K562 (cell line): Measurements from ENCODE around the gene LIPH. TPM values are rescaled to one million over a fixed set of nuclear protein-coding genes. Genes with fewer than 3 reads are reported as not detected.

Source experiments
- BACH1 ChIP-seq: fragments of 200-800 bp; sonication (Bioruptor generic); IDR thresholded peaks from 2 replicates; pipeline ENCODE4 v1.6.1; 2016; ENCODE audit warnings: missing genetic modification characterization, missing compliant biosample characterization
- CCNT2 ChIP-seq: IDR thresholded peaks from 2 replicates; pipeline ENCODE4 v1.6.1; 2011; ENCODE audit warnings: borderline replicate concordance, low read depth, mild to moderate bottlenecking, moderate library complexity, mixed read lengths, low read length; ENCODE audit not compliant: insufficient read length; ENCODE audit errors: extremely low read depth
- CHD1 ChIP-seq: fragments of 200-600 bp; sonication (generic); IDR thresholded peaks from one replicate; pipeline ENCODE4 v1.6.1; 2012; ENCODE audit warnings: mild to moderate bottlenecking, moderate library complexity, low read length, inconsistent platforms
- ERF ChIP-seq: fragments of 450-650 bp; formaldehyde crosslinking; IDR thresholded peaks from 2 replicates; pipeline ENCODE4 v1.4.0; 2020; ENCODE audit warnings: mild to moderate bottlenecking, mixed read lengths
- JUNB ChIP-seq: fragments of 450-650 bp; formaldehyde crosslinking; conservative IDR thresholded peaks from 2 replicates; pipeline ENCODE4 v1.4.0; 2020; ENCODE audit warnings: mild to moderate bottlenecking
- KLF1 ChIP-seq: fragments of 450-650 bp; IDR thresholded peaks from 2 replicates; pipeline ENCODE4 v1.6.1; 2016; ENCODE audit warnings: missing genetic modification characterization, missing compliant biosample characterization
- MEIS2 ChIP-seq: fragments of 450-650 bp; IDR thresholded peaks from 2 replicates; pipeline ENCODE4 v1.6.1; 2014; ENCODE audit warnings: mild to moderate bottlenecking; ENCODE audit not compliant: partially characterized antibody
- MYC ChIP-seq, 2 experiments: fragments of 250-450 bp in 1 of 2; sonication (Bioruptor Pico) in 1 of 2; IDR thresholded peaks; 2 replicates each; pipeline versions ENCODE4 v1.5.1 to v1.6.1; 2012 to 2021; ENCODE audit warnings: low read depth in 2 of 2, borderline replicate concordance in 1 of 2, improper control_type of control experiment in 1 of 2, low read length in 1 of 2, mild to moderate bottlenecking in 1 of 2, moderate library complexity in 1 of 2
- NCOA6 ChIP-seq: fragments of 450-650 bp; IDR thresholded peaks from 2 replicates; pipeline ENCODE4 v1.6.1; 2017; ENCODE audit warnings: mild to moderate bottlenecking
- NCOR1 ChIP-seq: fragments of 450-650 bp; IDR thresholded peaks from 2 replicates; pipeline ENCODE4 v1.6.1; 2016; ENCODE audit warnings: mild to moderate bottlenecking, moderate library complexity
- NFE2 ChIP-seq: IDR thresholded peaks from 2 replicates; pipeline ENCODE4 v1.6.1; 2014; ENCODE audit warnings: antibody characterized with exemption, low read depth
- NFYB ChIP-seq: IDR thresholded peaks from 2 replicates; pipeline ENCODE4 v1.6.1; 2011; ENCODE audit warnings: mild to moderate bottlenecking, moderate library complexity; ENCODE audit not compliant: insufficient read length; ENCODE audit errors: extremely low read depth
- NR2C2 ChIP-seq, 2 experiments: fragments of 200-800 bp in 1 of 2; sonication (Bioruptor generic) in 1 of 2; sonication (generic) in 1 of 2; formaldehyde crosslinking in 1 of 2; IDR thresholded peaks; 2 replicates each; pipeline versions ENCODE4 v1.6.1 to v1.8.0; 2016 to 2022; ENCODE audit warnings: mild to moderate bottlenecking in 1 of 2, missing compliant biosample characterization in 1 of 2, missing genetic modification characterization in 1 of 2, missing genetic modification reagents in 1 of 2
- SRSF7 ChIP-seq: fragments of 200-400 bp; formaldehyde crosslinking; optimal IDR thresholded peaks from 2 replicates; pipeline ENCODE3; 2017; ENCODE audit warnings: mild to moderate bottlenecking, low read depth, low read length
- TARDBP ChIP-seq: fragments of 450-650 bp; IDR thresholded peaks from 2 replicates; pipeline ENCODE4 v1.6.1; 2016
- ZBTB17 ChIP-seq: fragments of 450-650 bp; formaldehyde crosslinking; IDR thresholded peaks from 2 replicates; pipeline ENCODE4 v1.4.0; 2020; ENCODE audit warnings: mild to moderate bottlenecking
- ZNF174 ChIP-seq: fragments of 250-450 bp; sonication (Bioruptor Pico); IDR thresholded peaks from 2 replicates; pipeline ENCODE4 v1.4.0; 2020; ENCODE audit warnings: mild to moderate bottlenecking
- ZNF232 ChIP-seq: sonication (generic); formaldehyde crosslinking; IDR thresholded peaks from 2 replicates; pipeline ENCODE4 v1.8.0; 2022; ENCODE audit warnings: mild to moderate bottlenecking, missing genetic modification reagents
- ZNF561 ChIP-seq: fragments of 450-650 bp; formaldehyde crosslinking; conservative IDR thresholded peaks from 2 replicates; pipeline ENCODE4 v1.4.0; 2020; ENCODE audit warnings: mild to moderate bottlenecking, moderate library complexity
- ZNF785 ChIP-seq: fragments of 250-450 bp; sonication (Bioruptor Pico); IDR thresholded peaks from 2 replicates; pipeline ENCODE4 v1.4.0; 2020; ENCODE audit warnings: mild to moderate bottlenecking
- polyA plus RNA-seq, 8 experiments: library from polyadenylated mRNA; depleted of rRNA in 4 of 8; stranded (reverse) in 5 of 8; unstranded in 3 of 8; fragments of >200 nt; fragmentation: Nextera tagmentation in 2 of 8; fragmentation: Illumina TruSeq in 1 of 8; extraction: Ambion mirVana in 2 of 8; extraction: Trizol in 1 of 8; gene quantifications; 2 replicates each; pipeline versions ENCODE4 v1.2.1 to v1.2.3, GENCODE V29; 2011 to 2014; ENCODE audit warnings: inconsistent platforms in 1 of 8, missing spikeins in 1 of 8
- total RNA-seq, 7 experiments: library from RNA; depleted of rRNA in 6 of 7; stranded (reverse); fragments of >200 nt in 6 of 7; fragmentation: Illumina TruSeq in 2 of 7; extraction: Trizol in 2 of 7; gene quantifications; 2 replicates each; pipeline versions ENCODE4 v1.2.1 to v1.2.3, GENCODE V29; 2011 to 2021; ENCODE audit warnings: low replicate concordance in 1 of 7
- TF ChIP-seq, protein P1 (sequence below): fragments of 450-650 bp; IDR thresholded peaks from 2 replicates; pipeline ENCODE4 v1.6.1; 2018; ENCODE audit warnings: mild to moderate bottlenecking, low read depth; ENCODE audit not compliant: partially characterized antibody
- TF ChIP-seq, protein P2 (sequence below): fragments of 250-450 bp; sonication (Bioruptor Pico); IDR thresholded peaks from 2 replicates; pipeline ENCODE4 v1.9.0; 2021; ENCODE audit warnings: mild to moderate bottlenecking, inconsistent platforms
- TF ChIP-seq, protein P3 (sequence below): sonication (generic); formaldehyde crosslinking; IDR thresholded peaks from 2 replicates; pipeline ENCODE4 v1.8.0; 2023; ENCODE audit warnings: mild to moderate bottlenecking, missing genetic modification reagents

Gene LIPH
- total and polyA plus RNA-seq, 9 of the 15 experiments (the other 6 are each of a cell fraction or from before 2014, with no cell fraction given) = 0.73 to 1.8 (median 1.3) TPM

DNA sequence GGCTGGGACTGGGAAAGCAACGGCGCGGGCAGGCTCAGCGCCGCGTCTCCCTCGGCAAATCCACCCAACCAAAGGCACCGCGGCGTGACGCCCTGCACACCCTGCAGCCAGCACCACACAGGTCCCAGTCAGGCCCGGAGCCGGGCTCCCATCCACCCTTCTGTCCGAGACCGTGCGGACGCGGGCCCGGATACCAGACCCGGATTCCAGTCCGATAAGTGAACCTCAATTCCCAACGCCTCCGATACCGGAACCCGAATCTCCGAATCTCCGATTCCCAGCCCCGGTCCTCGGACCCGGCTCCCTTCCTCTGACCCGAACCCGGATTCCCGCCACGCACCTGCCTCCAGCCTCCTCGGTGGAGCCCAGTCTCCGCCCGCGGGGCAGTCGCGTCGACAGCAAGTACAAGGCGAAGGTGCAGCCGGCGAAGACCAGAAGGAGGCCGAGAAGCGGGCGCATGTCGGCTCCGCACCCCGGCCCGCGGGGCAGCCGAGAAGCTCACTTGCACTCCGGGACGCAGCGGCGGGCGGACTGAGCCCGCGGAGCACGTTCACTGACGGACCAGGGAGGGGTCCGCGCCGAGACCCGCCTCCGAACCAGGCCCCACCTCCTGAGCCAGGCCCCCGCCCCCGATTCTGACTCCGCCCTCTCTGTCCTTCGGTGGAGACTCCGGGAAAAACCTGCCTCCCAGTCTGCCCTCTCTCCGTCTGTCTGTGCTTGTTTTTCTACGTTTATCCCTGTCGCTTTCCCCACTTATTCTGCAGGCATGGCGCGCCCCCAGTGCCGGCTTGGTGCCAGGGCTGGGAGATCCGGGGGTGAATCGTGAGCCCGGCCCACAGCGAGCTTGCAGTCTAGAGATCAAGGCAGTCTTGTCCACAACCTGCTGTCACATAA is 53.6 kb downstream of the LIPH start, which contains the start of gene TMEM41A (continued):
- TF ChIP-seq, protein P1, sequence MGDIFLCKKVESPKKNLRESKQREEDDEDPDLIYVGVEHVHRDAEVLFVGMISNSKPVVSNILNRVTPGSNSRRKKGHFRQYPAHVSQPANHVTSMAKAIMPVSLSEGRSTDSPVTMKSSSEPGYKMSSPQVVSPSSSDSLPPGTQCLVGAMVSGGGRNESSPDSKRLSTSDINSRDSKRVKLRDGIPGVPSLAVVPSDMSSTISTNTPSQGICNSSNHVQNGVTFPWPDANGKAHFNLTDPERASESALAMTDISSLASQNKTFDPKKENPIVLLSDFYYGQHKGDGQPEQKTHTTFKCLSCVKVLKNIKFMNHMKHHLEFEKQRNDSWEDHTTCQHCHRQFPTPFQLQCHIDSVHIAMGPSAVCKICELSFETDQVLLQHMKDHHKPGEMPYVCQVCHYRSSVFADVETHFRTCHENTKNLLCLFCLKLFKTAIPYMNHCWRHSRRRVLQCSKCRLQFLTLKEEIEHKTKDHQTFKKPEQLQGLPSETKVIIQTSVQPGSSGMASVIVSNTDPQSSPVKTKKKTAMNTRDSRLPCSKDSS = no peak
- TF ChIP-seq, protein P2, sequence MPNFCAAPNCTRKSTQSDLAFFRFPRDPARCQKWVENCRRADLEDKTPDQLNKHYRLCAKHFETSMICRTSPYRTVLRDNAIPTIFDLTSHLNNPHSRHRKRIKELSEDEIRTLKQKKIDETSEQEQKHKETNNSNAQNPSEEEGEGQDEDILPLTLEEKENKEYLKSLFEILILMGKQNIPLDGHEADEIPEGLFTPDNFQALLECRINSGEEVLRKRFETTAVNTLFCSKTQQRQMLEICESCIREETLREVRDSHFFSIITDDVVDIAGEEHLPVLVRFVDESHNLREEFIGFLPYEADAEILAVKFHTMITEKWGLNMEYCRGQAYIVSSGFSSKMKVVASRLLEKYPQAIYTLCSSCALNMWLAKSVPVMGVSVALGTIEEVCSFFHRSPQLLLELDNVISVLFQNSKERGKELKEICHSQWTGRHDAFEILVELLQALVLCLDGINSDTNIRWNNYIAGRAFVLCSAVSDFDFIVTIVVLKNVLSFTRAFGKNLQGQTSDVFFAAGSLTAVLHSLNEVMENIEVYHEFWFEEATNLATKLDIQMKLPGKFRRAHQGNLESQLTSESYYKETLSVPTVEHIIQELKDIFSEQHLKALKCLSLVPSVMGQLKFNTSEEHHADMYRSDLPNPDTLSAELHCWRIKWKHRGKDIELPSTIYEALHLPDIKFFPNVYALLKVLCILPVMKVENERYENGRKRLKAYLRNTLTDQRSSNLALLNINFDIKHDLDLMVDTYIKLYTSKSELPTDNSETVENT (CRISPR knock-in tag) = peak; percentile 56; the same call in 1 of the 2 replicates
- no peak for TF ChIP-seq SRSF7
- peak; percentile 61; the same call in 1 of the 2 replicates for TF ChIP-seq KLF1
- TF ChIP-seq, protein P3, sequence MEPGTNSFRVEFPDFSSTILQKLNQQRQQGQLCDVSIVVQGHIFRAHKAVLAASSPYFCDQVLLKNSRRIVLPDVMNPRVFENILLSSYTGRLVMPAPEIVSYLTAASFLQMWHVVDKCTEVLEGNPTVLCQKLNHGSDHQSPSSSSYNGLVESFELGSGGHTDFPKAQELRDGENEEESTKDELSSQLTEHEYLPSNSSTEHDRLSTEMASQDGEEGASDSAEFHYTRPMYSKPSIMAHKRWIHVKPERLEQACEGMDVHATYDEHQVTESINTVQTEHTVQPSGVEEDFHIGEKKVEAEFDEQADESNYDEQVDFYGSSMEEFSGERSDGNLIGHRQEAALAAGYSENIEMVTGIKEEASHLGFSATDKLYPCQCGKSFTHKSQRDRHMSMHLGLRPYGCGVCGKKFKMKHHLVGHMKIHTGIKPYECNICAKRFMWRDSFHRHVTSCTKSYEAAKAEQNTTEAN (CRISPR knock-in tag) = no peak
- no peak for TF ChIP-seq MEIS2
- TF ChIP-seq ZNF232 (CRISPR knock-in tag) = no peak; the same call in 1 of the 2 replicates
- TF ChIP-seq ERF = no peak
- no peak for TF ChIP-seq ZNF174 (CRISPR knock-in tag)
- TF ChIP-seq ZBTB17 (CRISPR knock-in tag) = peak; percentile 73
- TF ChIP-seq JUNB (CRISPR knock-in tag) = no peak
- no peak for TF ChIP-seq NFE2
- TF ChIP-seq ZNF785 = no peak
- no peak for TF ChIP-seq NCOR1
- TF ChIP-seq ZNF561 = no peak
- TF ChIP-seq CCNT2 = peak; percentile 92
- peak; percentile 81 for TF ChIP-seq NR2C2 (CRISPR knock-in tag; IDR thresholded peaks at IDR 0.05)
- TF ChIP-seq NR2C2 (tag; IDR thresholded peaks at IDR 0.05) = peak; percentile 53; the same call in 1 of the 2 replicates
- TF ChIP-seq NCOA6 = no peak
- no peak for TF ChIP-seq BACH1 (tag)
- TF ChIP-seq NFYB = no peak
- peak; percentile 90 for TF ChIP-seq MYC (IDR thresholded peaks at IDR 0.05; ENCODE audit: low read depth, low read length)
- peak; percentile 84; the same call in 1 of the 2 replicates for TF ChIP-seq MYC (CRISPR knock-in tag; IDR thresholded peaks at IDR 0.05; ENCODE audit: borderline replicate concordance, low read depth)
- peak; percentile 55 for TF ChIP-seq CHD1
- no peak for TF ChIP-seq TARDBP
